ENCODE data around the gene CD226. TPM values are rescaled to one million over a fixed set of nuclear protein-coding genes. Genes with fewer than 3 reads are reported as not detected.
"Not testable (repeated sequence)": the region's sequence is repeated elsewhere in the genome, so short reads cannot be mapped to it uniquely, and the experiment has no call there.

Gene CD226
- total RNA-seq, 1 donor from 2014 or later = 5.8 TPM

- Histone ChIP-seq H3K36me3 (no peaks in the 10 kb centered on the region), H3K27ac (no peak overlapping the region)
Measured at GRCh38 chr18:69929041-69929774, 18.5 kb downstream of the CD226 start.

GRCh38 chr18:69916412-69916811 lies 31.3 kb downstream of the CD226 start:
- DNase-seq = no peak

More at GRCh38 chr18:69929041-69929774, 18.5 kb downstream of the CD226 start:
- intact Hi-C loops (cut with DNase I) = no loop called here
- ATAC-seq (no peak), DNase-seq (no peak)
- no peak for TF ChIP-seq CTCF (IDR thresholded peaks at IDR 0.05)
- Histone ChIP-seq H3K4me3 (no peak overlapping the region), H3K9me3 (no peaks in the 10 kb centered on the region), H3K27me3 (no peaks in the 10 kb centered on the region), H3K4me1 (no peaks in the 10 kb centered on the region)

GRCh38 chr18:69908838-69909237 lies 38.8 kb downstream of the CD226 start:
- DNase-seq (no peak), ATAC-seq (no peak)
- H3K4me3 ChIP-seq = no peak overlapping the region
- TF ChIP-seq CTCF (IDR thresholded peaks at IDR 0.05) = no peak
- H3K36me3 ChIP-seq = no peaks in the 10 kb centered on the region
- H3K4me1 ChIP-seq = no peaks in the 10 kb centered on the region
- no peaks in the 10 kb centered on the region for H3K9me3 ChIP-seq
- intact Hi-C loops (cut with DNase I) = no loop called here
- no peaks in the 10 kb centered on the region for H3K27me3 ChIP-seq
- H3K27ac ChIP-seq = no peak overlapping the region

More at GRCh38 chr18:69916412-69916811, 31.3 kb downstream of the CD226 start:
- no peaks in the 10 kb centered on the region for H3K36me3 ChIP-seq
- no peak for TF ChIP-seq CTCF (IDR thresholded peaks at IDR 0.05)
- no peak overlapping the region for H3K27ac ChIP-seq
- no peak for ATAC-seq
- intact Hi-C loops (cut with DNase I) = no loop called here
- no peaks in the 10 kb centered on the region for H3K27me3 ChIP-seq
- no peaks in the 10 kb centered on the region for H3K4me1 ChIP-seq
- no peak overlapping the region for H3K4me3 ChIP-seq
- no peaks in the 10 kb centered on the region for H3K9me3 ChIP-seq

GRCh38 chr18:69906765-69907164 lies 40.9 kb downstream of the CD226 start:
- no peaks in the 10 kb centered on the region for H3K27me3 ChIP-seq
- DNase-seq = no peak
- no peak for TF ChIP-seq CTCF (IDR thresholded peaks at IDR 0.05)
- no peaks in the 10 kb centered on the region for H3K4me1 ChIP-seq
- intact Hi-C loops (cut with DNase I) = no loop called here
- H3K9me3 ChIP-seq = no peaks in the 10 kb centered on the region
- H3K4me3 ChIP-seq = no peak overlapping the region
- H3K27ac ChIP-seq = no peak overlapping the region
- ATAC-seq = no peak
- H3K36me3 ChIP-seq = no peaks in the 10 kb centered on the region

- no peaks in the 10 kb centered on the region for H3K36me3 ChIP-seq
- no peaks in the 10 kb centered on the region for H3K9me3 ChIP-seq
- no peaks in the 10 kb centered on the region for H3K27me3 ChIP-seq
- no peak for TF ChIP-seq CTCF (IDR thresholded peaks at IDR 0.05)
- DNase-seq (no peak), ATAC-seq (no peak)
- no peaks in the 10 kb centered on the region for H3K4me1 ChIP-seq
- intact Hi-C loops (cut with DNase I) = no loop called here
- H3K4me3 ChIP-seq = no peak overlapping the region
- H3K27ac ChIP-seq = no peak overlapping the region
Measured at GRCh38 chr18:69900941-69901340, 46.7 kb downstream of the CD226 start.

- H3K36me3 ChIP-seq; H3K4me3 ChIP-seq; H3K27me3 ChIP-seq; H3K9me3 ChIP-seq; DNase-seq; intact Hi-C loops (cut with DNase I); H3K27ac ChIP-seq; H3K4me1 ChIP-seq; ATAC-seq: not testable (repeated sequence)
Measured at GRCh38 chr18:69899154-69899923, 48.3 kb downstream of the CD226 start.

Measured in upper lobe of right lung (tissue), 1 donor.